Measurements from ENCODE around the gene NUP98.

GRCh38 chr11:3836903-3837302 lies 39.5 kb upstream of the NUP98 start:
- TF ChIP-seq EZH2 (IDR thresholded peaks at IDR 0.05; ENCODE audit: borderline replicate concordance, low read depth, low read length, severe bottlenecking) (no peak), CTCF (IDR thresholded peaks at IDR 0.05; ENCODE audit: borderline replicate concordance, extremely low read depth, low read length, poor library complexity, severe bottlenecking) (no peak)

Data from DND-41 (cell line).